B cell (primary cell): ENCODE results near the gene RNF224. TPM values are rescaled to one million over a fixed set of nuclear protein-coding genes. Genes with fewer than 3 reads are reported as not detected.
"Not testable (repeated sequence)": the region's sequence is repeated elsewhere in the genome, so short reads cannot be mapped to it uniquely, and the experiment has no call there.

Source experiments
- ATAC-seq: fragments of 200-7000 bp; cut with Tn5 transposase; one replicate; pipeline ENCODE4 v1.10.0; 2021; ENCODE audit warnings: low read depth, mild to moderate bottlenecking, moderate number of reproducible peaks, moderate library complexity
- CTCF ChIA-PET: fragments of 350-600 bp; sonication (Branson Sonifier 250); formaldehyde crosslinking; loops from one replicate; lab custom pipeline; 2021; ENCODE audit warnings: antibody characterized with exemption, inconsistent platforms; lab: Charles Lee
- POLR2A ChIA-PET: fragments of 350-600 bp; sonication (Branson Sonifier 250); formaldehyde crosslinking; loops from one replicate; lab custom pipeline; 2021; ENCODE audit warnings: antibody characterized with exemption; lab: Charles Lee
- DNase-seq: peaks from one replicate; pipeline ENCODE4 v3.0.0; 2013
- H2AFZ ChIP-seq: 2 replicates; pipeline ENCODE4 v1.6.1; 2012; ENCODE audit warnings: mild to moderate bottlenecking, low read depth, low read length; ENCODE audit not compliant: insufficient read depth, poor library complexity, severe bottlenecking
- H3K27ac ChIP-seq, 2 donors: 1 replicate in 1 of 2; 2 replicates in 1 of 2; pipeline ENCODE4 v1.5.1; 2012 to 2013; ENCODE audit warnings: low read length in 2 of 2, mild to moderate bottlenecking in 2 of 2, moderate library complexity in 1 of 2
- H3K27me3 ChIP-seq, 4 experiments: fragments of 200-600 bp in 1 of 4; sonication (generic) in 1 of 4; replicated peaks in 1 of 4; 1 replicate in 2 of 4; 2 replicates in 2 of 4; pipeline versions ENCODE4 v1.6.1 to v1.7.0; 2013 to 2016; ENCODE audit warnings: low read length in 3 of 4, mild to moderate bottlenecking in 2 of 4, mixed read lengths in 1 of 4, moderate library complexity in 1 of 4; ENCODE audit not compliant: insufficient read depth in 4 of 4, control insufficient read depth in 3 of 4; ENCODE audit errors: control extremely low read depth in 1 of 4
- H3K36me3 ChIP-seq, 2 experiments: replicated peaks in 1 of 2; 1 replicate in 1 of 2; 2 replicates in 1 of 2; pipeline versions ENCODE4 v1.6.1 to v1.7.1; 2013; ENCODE audit warnings: low read length in 1 of 2; ENCODE audit not compliant: insufficient read depth in 2 of 2, control insufficient read depth in 1 of 2; ENCODE audit errors: control extremely low read depth in 1 of 2, extremely low read depth in 1 of 2
- H3K4me1 ChIP-seq, 2 donors: fragments of 200-600 bp in 1 of 2; sonication (generic) in 1 of 2; 1 replicate in 1 of 2; 2 replicates in 1 of 2; pipeline versions ENCODE4 v1.5.1 to v1.6.1; 2013 to 2017; ENCODE audit warnings: low read length in 2 of 2; ENCODE audit not compliant: control insufficient read depth in 2 of 2, insufficient read depth in 2 of 2
- H3K4me2 ChIP-seq: replicated peaks from 2 replicates; pipeline ENCODE3; 2012; ENCODE audit warnings: mild to moderate bottlenecking, low read depth, low read length; ENCODE audit not compliant: poor library complexity, severe bottlenecking
- H3K4me3 ChIP-seq, 5 experiments: fragments of 200-600 bp in 1 of 5; sonication (generic) in 1 of 5; 1 replicate in 3 of 5; 2 replicates in 2 of 5; pipeline versions ENCODE4 v1.5.1 to v1.7.0; 2011 to 2016; ENCODE audit warnings: low read length in 4 of 5, mild to moderate bottlenecking in 4 of 5, low read depth in 2 of 5, control low read depth in 1 of 5, moderate library complexity in 1 of 5; ENCODE audit not compliant: insufficient read depth in 1 of 5; ENCODE audit errors: control extremely low read depth in 1 of 5, extremely low read depth in 1 of 5
- H3K79me2 ChIP-seq: fragments of 200-600 bp; sonication (generic); one replicate; pipeline ENCODE4 v1.6.0; 2016; ENCODE audit warnings: low read length; ENCODE audit not compliant: control insufficient read depth, insufficient read depth
- H3K9ac ChIP-seq: fragments of 200-600 bp; sonication (generic); 2 replicates; pipeline ENCODE4 v1.6.1; 2017; ENCODE audit warnings: mild to moderate bottlenecking, low read length, moderate library complexity
- H3K9me3 ChIP-seq, 3 donors: one replicate each; pipeline versions ENCODE4 v1.6.1 to v1.7.1; 2013; ENCODE audit warnings: low read length in 2 of 3; ENCODE audit not compliant: control insufficient read depth in 2 of 3, insufficient read depth in 1 of 3; ENCODE audit errors: control extremely low read depth in 1 of 3
- H4K20me1 ChIP-seq: 2 replicates; pipeline ENCODE4 v1.6.0; 2012; ENCODE audit warnings: mild to moderate bottlenecking, low read length; ENCODE audit not compliant: insufficient read depth, control insufficient read depth, poor library complexity, severe bottlenecking
- H3K27ac Mint-ChIP-seq: one replicate; pipeline ENCODE4 v1.8.0; 2021; ENCODE audit warnings: mixed read lengths
- H3K27me3 Mint-ChIP-seq: one replicate; pipeline ENCODE4 v1.8.0; 2021; ENCODE audit warnings: mixed read lengths
- H3K4me1 Mint-ChIP-seq: one replicate; pipeline ENCODE4 v1.8.0; 2021; ENCODE audit warnings: mixed read lengths
- H3K4me3 Mint-ChIP-seq: one replicate; pipeline ENCODE4 v1.8.0; 2021; ENCODE audit warnings: mixed read lengths
- H3K9me3 Mint-ChIP-seq: one replicate; pipeline ENCODE4 v1.8.0; 2022; ENCODE audit warnings: mixed read lengths; ENCODE audit not compliant: insufficient read depth
- EZH2 ChIP-seq: IDR thresholded peaks from 2 replicates; pipeline ENCODE4 v1.6.1; 2012; ENCODE audit warnings: borderline replicate concordance, low read depth, mild to moderate bottlenecking, moderate library complexity, low read length; ENCODE audit not compliant: insufficient read depth, poor library complexity, severe bottlenecking
- WGBS: methylation state at CpG from one replicate; pipeline ENCODE4 v1.1.5; 2013; ENCODE audit warnings: missing lambda C conversion rate; ENCODE audit not compliant: insufficient coverage; 5-methylcytosine and 5-hydroxymethylcytosine counted together
- intact Hi-C: fragments of 100-400 bp; cut with micrococcal nuclease; formaldehyde crosslinking; loops from one replicate; pipeline ENCODE4 v1.10.0; 2022
- polyA plus RNA-seq: library from polyadenylated mRNA; depleted of rRNA; stranded (reverse); fragments of >200 nt; gene quantifications from 2 replicates; pipeline ENCODE4 v1.2.3, GENCODE V29; 2012
- total RNA-seq, 2 donors: library from RNA; stranded (reverse); fragments of 120-200 nt in 1 of 2; gene quantifications; 1 replicate in 1 of 2; 2 replicates in 1 of 2; pipeline versions ENCODE4 v1.2.3 to v1.2.4, GENCODE V29; 2013 to 2022
- TF ChIP-seq, protein P1 (sequence below): fragments of 200-600 bp; IDR thresholded peaks from one replicate; pipeline ENCODE4 v1.8.0; 2022; ENCODE audit warnings: antibody characterized with exemption, mild to moderate bottlenecking

Gene RNF224
- total and polyA plus RNA-seq, 2 donors (not counting 1 experiment from before 2014, with no cell fraction given): not detected

DNA sequence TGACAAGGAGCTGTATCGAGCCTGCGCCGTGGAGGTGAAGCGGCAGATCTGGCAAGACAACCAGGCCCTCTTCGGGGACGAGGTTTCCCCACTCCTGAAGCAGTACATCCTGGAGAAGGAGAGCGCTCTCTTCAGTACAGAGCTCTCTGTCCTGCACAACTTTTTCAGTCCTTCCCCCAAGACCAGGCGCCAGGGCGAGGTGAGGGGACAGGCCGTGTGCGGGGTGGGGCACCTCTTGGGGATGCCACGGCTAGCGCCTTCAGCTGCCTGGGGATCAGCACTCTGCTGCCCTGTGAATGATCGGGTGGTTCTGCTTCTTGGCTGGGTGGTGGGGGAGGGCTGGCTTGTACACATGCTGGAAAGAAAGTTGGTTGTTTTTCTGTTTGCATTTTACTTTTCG lies 29.6 kb downstream of the RNF224 start:
- ATAC-seq (no peak), DNase-seq (no peak)
- H3K27ac ChIP-seq: no peak overlapping the region
- H3K9ac ChIP-seq: no peak overlapping the region
- peaks cover 35% of the 10 kb centered on the region for H3K79me2 ChIP-seq
- peaks cover 18% of the 10 kb centered on the region for H4K20me1 ChIP-seq
- WGBS: 94% methylated on average over 11 of the region's 15 CpGs
- no peak overlapping the region for H2AFZ ChIP-seq
- Mint-ChIP-seq H3K4me3 (peak overlapping the region; percentile 86), H3K27ac (peak overlapping the region; percentile 26), H3K27me3 (no peaks in the 10 kb centered on the region), H3K4me1 (peaks cover 25% of the 10 kb centered on the region), H3K9me3 (no peaks in the 10 kb centered on the region)
- ChIA-PET POLR2A (interaction anchor here (0.6 to 1.2 kb wide), 3 partner anchors 10 to 124 kb away, joined by 5 to 6 read pairs (median 6); no protein-coding TSS in a partner anchor), CTCF (interaction anchor here (1.1 to 3.0 kb wide), 3 partner anchors 17 to 30 kb away, joined by 3 to 18 read pairs (median 8); partner anchors contain the start of genes RNF224 and TUBB4B)
- intact Hi-C loops: no loop called here
- peaks cover 17 to 27% of the 10 kb centered on the region in 2 donors for H3K4me1 ChIP-seq
- no peaks in the 10 kb centered on the region for H3K9me3 ChIP-seq
- no peaks in the 10 kb centered on the region for H3K27me3 ChIP-seq
- H3K4me3 ChIP-seq: no peak overlapping the region
- TF ChIP-seq, protein P1, sequence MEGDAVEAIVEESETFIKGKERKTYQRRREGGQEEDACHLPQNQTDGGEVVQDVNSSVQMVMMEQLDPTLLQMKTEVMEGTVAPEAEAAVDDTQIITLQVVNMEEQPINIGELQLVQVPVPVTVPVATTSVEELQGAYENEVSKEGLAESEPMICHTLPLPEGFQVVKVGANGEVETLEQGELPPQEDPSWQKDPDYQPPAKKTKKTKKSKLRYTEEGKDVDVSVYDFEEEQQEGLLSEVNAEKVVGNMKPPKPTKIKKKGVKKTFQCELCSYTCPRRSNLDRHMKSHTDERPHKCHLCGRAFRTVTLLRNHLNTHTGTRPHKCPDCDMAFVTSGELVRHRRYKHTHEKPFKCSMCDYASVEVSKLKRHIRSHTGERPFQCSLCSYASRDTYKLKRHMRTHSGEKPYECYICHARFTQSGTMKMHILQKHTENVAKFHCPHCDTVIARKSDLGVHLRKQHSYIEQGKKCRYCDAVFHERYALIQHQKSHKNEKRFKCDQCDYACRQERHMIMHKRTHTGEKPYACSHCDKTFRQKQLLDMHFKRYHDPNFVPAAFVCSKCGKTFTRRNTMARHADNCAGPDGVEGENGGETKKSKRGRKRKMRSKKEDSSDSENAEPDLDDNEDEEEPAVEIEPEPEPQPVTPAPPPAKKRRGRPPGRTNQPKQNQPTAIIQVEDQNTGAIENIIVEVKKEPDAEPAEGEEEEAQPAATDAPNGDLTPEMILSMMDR: no peak
- no peak for TF ChIP-seq EZH2
- peak overlapping the region; percentile 92 for H3K4me2 ChIP-seq
- peaks cover 0 to 17% of the 10 kb centered on the region in 2 experiments for H3K36me3 ChIP-seq

DNA sequence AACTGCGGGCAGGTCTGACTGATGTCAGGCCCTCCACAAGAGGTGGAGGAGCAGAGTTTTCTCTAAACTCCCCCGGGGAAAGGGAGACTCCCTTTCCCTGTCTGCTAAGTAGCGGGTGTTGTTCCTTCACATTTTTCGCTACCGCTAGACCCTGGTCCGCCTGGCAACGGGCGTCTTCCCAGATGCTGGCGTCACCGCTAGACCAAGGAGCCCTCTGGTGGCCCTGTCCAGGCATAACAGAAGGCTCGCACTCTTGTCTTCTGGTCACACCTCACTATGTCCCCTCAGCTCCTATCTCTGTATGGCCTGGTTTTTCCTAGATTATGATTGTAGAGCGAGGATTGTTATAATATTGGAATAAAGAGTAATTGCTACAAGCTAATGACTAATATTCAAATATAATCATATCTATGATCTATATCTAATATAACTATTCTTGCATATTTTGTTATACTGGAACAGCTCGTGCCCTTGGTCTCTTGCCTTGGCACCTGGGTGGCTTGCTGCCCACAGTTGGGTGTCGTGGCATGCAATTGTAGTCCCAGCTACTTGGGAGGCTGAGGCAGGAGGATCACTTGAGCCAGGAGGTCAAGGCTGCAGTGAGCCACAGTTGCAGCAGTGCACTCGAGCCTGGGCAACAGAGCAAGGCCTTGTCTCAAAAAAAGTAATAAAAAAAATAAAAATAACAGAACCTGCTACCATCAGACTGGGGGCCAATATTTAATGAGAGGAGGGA lies 35.0 kb downstream of the RNF224 start:
- H3K9me3 Mint-ChIP-seq, H3K4me2 ChIP-seq, H3K9me3 ChIP-seq, H3K27ac Mint-ChIP-seq, H3K4me3 Mint-ChIP-seq, ATAC-seq, H3K27me3 Mint-ChIP-seq, H3K27me3 ChIP-seq, H3K4me1 Mint-ChIP-seq, H2AFZ ChIP-seq, H3K4me3 ChIP-seq, DNase-seq, intact Hi-C loops, H3K4me1 ChIP-seq, H3K27ac ChIP-seq, H3K9ac ChIP-seq: not testable (repeated sequence)
- Histone ChIP-seq H4K20me1 (peaks cover 19% of the 10 kb centered on the region), H3K36me3 (peaks cover 0 to 30% of the 10 kb centered on the region in 2 experiments), H3K79me2 (peaks cover 31% of the 10 kb centered on the region)
- CTCF ChIA-PET: interaction anchor here (0.8 to 3.2 kb wide), 3 partner anchors 26 to 233 kb away, joined by 3 to 13 read pairs (median 4); no protein-coding TSS in a partner anchor
- WGBS: 61% methylated on average over 3 of the region's 15 CpGs
- TF ChIP-seq, protein P1: peak; percentile 43
- POLR2A ChIA-PET: interaction anchor here (0.6 kb wide), 1 partner anchor 174 kb away, joined by 3 read pairs; no protein-coding TSS in a partner anchor
